Measurements from ENCODE around the gene MMP24OS.
A peak's percentile ranks its signal among the peaks of the same experiment; 100 is the strongest.

The MMP24OS gene

GRCh38 chr20:35226884-35227681 lies 50.8 kb downstream of the MMP24OS start:
- Mint-ChIP-seq H3K4me3 (peak overlapping the region; percentile 71), H3K27ac (no peak overlapping the region), H3K4me1 (peaks cover 16% of the 10 kb centered on the region), H3K36me3 (ENCODE audit: low read depth) (no peaks in the 10 kb centered on the region), H3K27me3 (ENCODE audit: low read depth, poor library complexity) (peaks cover 85% of the 10 kb centered on the region), H3K9me3 (peaks cover 4% of the 10 kb centered on the region)
- peak; percentile 93 for DNase-seq
- TF ChIP-seq CTCF (IDR thresholded peaks at IDR 0.05): no peak

Data from nephron progenitor cell (in vitro differentiated cells).